SU-DHL-6 (cell line): ENCODE measurements around the gene C5orf24.

Experiments
- H2AFZ ChIP-seq: fragments of 200-600 bp; sonication (generic); 2 replicates; pipeline ENCODE4 v1.6.1; 2014; ENCODE audit warnings: low read depth, mild to moderate bottlenecking, moderate library complexity, mixed read lengths, antibody characterized with exemption, low read length; ENCODE audit not compliant: severe bottlenecking
- H3F3A ChIP-seq: fragments of 200-600 bp; shearing (Covaris generic); 2 replicates; pipeline ENCODE4 v1.6.0; 2016; ENCODE audit warnings: antibody characterized with exemption, mild to moderate bottlenecking; ENCODE audit not compliant: insufficient read depth
- H3K27ac ChIP-seq: fragments of 200-600 bp; sonication (generic); 2 replicates; pipeline ENCODE4 v1.5.1; 2016; ENCODE audit warnings: low read depth, mild to moderate bottlenecking, low read length, moderate library complexity, mixed read lengths
- H3K27me3 ChIP-seq: fragments of 200-600 bp; sonication (generic), shearing (Covaris generic); 2 replicates; pipeline ENCODE4 v1.6.0; 2014; ENCODE audit warnings: mild to moderate bottlenecking, low read length
- H3K36me3 ChIP-seq: fragments of 200-600 bp; sonication (generic); 2 replicates; pipeline ENCODE4 v1.6.1; 2014; ENCODE audit warnings: mild to moderate bottlenecking, low read length, mixed read lengths
- H3K4me2 ChIP-seq: fragments of 300-600, 200-600 bp; shearing (Covaris generic), sonication (generic); 2 replicates; pipeline ENCODE4 v1.6.0; 2014; ENCODE audit warnings: low read length, low read depth, mild to moderate bottlenecking; ENCODE audit not compliant: poor library complexity, severe bottlenecking
- H3K4me3 ChIP-seq: fragments of 200-600 bp; sonication (generic); 2 replicates; pipeline ENCODE4 v1.5.1; 2014; ENCODE audit warnings: antibody characterized with exemption, low read length, mild to moderate bottlenecking, mixed read lengths; ENCODE audit not compliant: insufficient read depth, poor library complexity, severe bottlenecking
- H3K79me2 ChIP-seq: fragments of 200-600 bp; sonication (generic); 2 replicates; pipeline ENCODE4 v1.6.1; 2014; ENCODE audit warnings: mild to moderate bottlenecking, low read length, moderate library complexity; ENCODE audit not compliant: insufficient read depth
- H3K9ac ChIP-seq: fragments of 200-600 bp; sonication (generic); 2 replicates; pipeline ENCODE4 v1.7.0; 2014; ENCODE audit warnings: mild to moderate bottlenecking, low read length
- H3K9me2 ChIP-seq: fragments of 200-600 bp; sonication (generic); replicated peaks from 2 replicates; pipeline ENCODE4 v1.6.1; 2014; ENCODE audit warnings: low read length; ENCODE audit not compliant: insufficient read depth
- H3K9me3 ChIP-seq: fragments of 200-600 bp; sonication (generic); 2 replicates; pipeline ENCODE4 v1.6.1; 2014; ENCODE audit warnings: low read length, mixed read lengths; ENCODE audit not compliant: insufficient read depth
- H4K20me1 ChIP-seq: fragments of 200-600 bp; sonication (generic); 2 replicates; pipeline ENCODE4 v1.6.1; 2014; ENCODE audit warnings: low read depth, mild to moderate bottlenecking, antibody characterized with exemption, low read length, moderate library complexity, mixed read lengths
- EZH2phosphoT487 ChIP-seq: fragments of 200-600 bp; sonication (generic), shearing (Covaris generic); conservative IDR thresholded peaks from 2 replicates; pipeline ENCODE4 v1.6.1; 2018; ENCODE audit warnings: mild to moderate bottlenecking, antibody characterized with exemption, low read length, moderate library complexity, mixed read lengths
- TF ChIP-seq, protein P1 (sequence below): fragments of 200-600 bp; sonication (generic); IDR thresholded peaks from one replicate; pipeline ENCODE4 v1.5.1; 2017; ENCODE audit warnings: antibody characterized with exemption, mild to moderate bottlenecking, low read length, moderate library complexity; ENCODE audit not compliant: insufficient read depth, poor library complexity, severe bottlenecking

C5orf24 gene

GRCh38 chr5:134813407-134813806 lies 32.4 kb upstream of the C5orf24 start:
- Histone ChIP-seq H3K4me2 (peak overlapping the region; percentile 86), H3K9me3 (no peaks in the 10 kb centered on the region), H3K4me3 (no peak overlapping the region), H3K9ac (no peak overlapping the region), H3K36me3 (peaks cover 35% of the 10 kb centered on the region), H3K79me2 (peaks cover 10% of the 10 kb centered on the region), H2AFZ (no peak overlapping the region), H3K9me2 (no peaks in the 10 kb centered on the region), H3F3A (peaks cover 30% of the 10 kb centered on the region), H4K20me1 (no peaks in the 10 kb centered on the region), H3K27me3 (no peaks in the 10 kb centered on the region), H3K27ac (peak overlapping the region; percentile 93)
- TF ChIP-seq EZH2phosphoT487, result no peak
- TF ChIP-seq, protein P1, sequence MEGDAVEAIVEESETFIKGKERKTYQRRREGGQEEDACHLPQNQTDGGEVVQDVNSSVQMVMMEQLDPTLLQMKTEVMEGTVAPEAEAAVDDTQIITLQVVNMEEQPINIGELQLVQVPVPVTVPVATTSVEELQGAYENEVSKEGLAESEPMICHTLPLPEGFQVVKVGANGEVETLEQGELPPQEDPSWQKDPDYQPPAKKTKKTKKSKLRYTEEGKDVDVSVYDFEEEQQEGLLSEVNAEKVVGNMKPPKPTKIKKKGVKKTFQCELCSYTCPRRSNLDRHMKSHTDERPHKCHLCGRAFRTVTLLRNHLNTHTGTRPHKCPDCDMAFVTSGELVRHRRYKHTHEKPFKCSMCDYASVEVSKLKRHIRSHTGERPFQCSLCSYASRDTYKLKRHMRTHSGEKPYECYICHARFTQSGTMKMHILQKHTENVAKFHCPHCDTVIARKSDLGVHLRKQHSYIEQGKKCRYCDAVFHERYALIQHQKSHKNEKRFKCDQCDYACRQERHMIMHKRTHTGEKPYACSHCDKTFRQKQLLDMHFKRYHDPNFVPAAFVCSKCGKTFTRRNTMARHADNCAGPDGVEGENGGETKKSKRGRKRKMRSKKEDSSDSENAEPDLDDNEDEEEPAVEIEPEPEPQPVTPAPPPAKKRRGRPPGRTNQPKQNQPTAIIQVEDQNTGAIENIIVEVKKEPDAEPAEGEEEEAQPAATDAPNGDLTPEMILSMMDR, result no peak

GRCh38 chr5:134813827-134814226 lies 31.9 kb upstream of the C5orf24 start:
- H3K79me2 ChIP-seq, result peaks cover 10% of the 10 kb centered on the region
- no peak overlapping the region for H2AFZ ChIP-seq
- TF ChIP-seq, protein P1, result no peak
- H3K27ac ChIP-seq, result peak overlapping the region; percentile 93
- H3K9me3 ChIP-seq, result no peaks in the 10 kb centered on the region
- peak overlapping the region; percentile 24 for H3K4me3 ChIP-seq
- H3K27me3 ChIP-seq, result no peaks in the 10 kb centered on the region
- no peaks in the 10 kb centered on the region for H4K20me1 ChIP-seq
- H3K9me2 ChIP-seq, result no peaks in the 10 kb centered on the region
- H3F3A ChIP-seq, result peaks cover 30% of the 10 kb centered on the region
- no peak overlapping the region for H3K9ac ChIP-seq
- peak overlapping the region; percentile 86 for H3K4me2 ChIP-seq
- H3K36me3 ChIP-seq, result peaks cover 34% of the 10 kb centered on the region

DNA sequence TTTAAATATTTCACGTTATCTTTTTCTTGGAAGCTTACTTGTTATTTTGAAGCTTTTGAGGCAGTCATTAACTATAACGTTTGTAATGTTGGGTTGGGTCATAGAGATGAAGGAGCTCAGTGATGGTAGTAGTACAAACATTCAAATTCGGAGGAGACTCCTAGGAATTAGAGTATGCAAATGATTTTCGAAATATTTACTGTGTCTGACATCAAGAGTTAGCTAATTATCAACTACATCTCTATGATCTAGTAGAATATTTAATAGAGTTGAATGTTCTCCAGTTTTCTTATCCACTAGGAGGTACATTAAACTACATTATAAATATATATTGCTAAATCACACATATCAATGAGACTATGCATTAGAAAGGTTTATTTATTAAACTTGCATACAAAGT lies 28.8 kb upstream of the C5orf24 start:
- H4K20me1 ChIP-seq, result no peaks in the 10 kb centered on the region
- peaks cover 19% of the 10 kb centered on the region for H3F3A ChIP-seq
- H3K27me3 ChIP-seq, result no peaks in the 10 kb centered on the region
- H3K27ac ChIP-seq, result no peak overlapping the region
- no peak overlapping the region for H3K9ac ChIP-seq
- peaks cover 10% of the 10 kb centered on the region for H3K79me2 ChIP-seq
- H3K4me2 ChIP-seq, result no peak overlapping the region
- H3K36me3 ChIP-seq, result peaks cover 37% of the 10 kb centered on the region
- H3K9me2 ChIP-seq, result no peaks in the 10 kb centered on the region
- no peak overlapping the region for H3K4me3 ChIP-seq
- no peak overlapping the region for H2AFZ ChIP-seq
- no peak for TF ChIP-seq EZH2phosphoT487
- TF ChIP-seq, protein P1, result no peak
- H3K9me3 ChIP-seq, result no peaks in the 10 kb centered on the region

GRCh38 chr5:134818776-134819175 lies 27.0 kb upstream of the C5orf24 start:
- peaks cover 10% of the 10 kb centered on the region for H3K79me2 ChIP-seq

More at GRCh38 chr5:134818776-134819175, 27.0 kb upstream of the C5orf24 start:
- H3K9ac ChIP-seq, result no peak overlapping the region
- H4K20me1 ChIP-seq, result no peaks in the 10 kb centered on the region
- no peak overlapping the region for H3K4me2 ChIP-seq
- H3K9me2 ChIP-seq, result no peaks in the 10 kb centered on the region
- H3K36me3 ChIP-seq, result peaks cover 41% of the 10 kb centered on the region
- H2AFZ ChIP-seq, result no peak overlapping the region
- H3K27ac ChIP-seq, result no peak overlapping the region
- H3K4me3 ChIP-seq, result no peak overlapping the region
- peaks cover 11% of the 10 kb centered on the region for H3F3A ChIP-seq
- H3K27me3 ChIP-seq, result no peaks in the 10 kb centered on the region
- H3K9me3 ChIP-seq, result no peaks in the 10 kb centered on the region
- no peak for TF ChIP-seq EZH2phosphoT487
- TF ChIP-seq, protein P1, result no peak
